ENCODE measurements around the gene BSND.

BSND gene

GRCh38 chr1:54994355-54994990 is 4.3 kb upstream of the BSND start:
- no peak for DNase-seq

- DNase-seq = no peak
Observed at GRCh38 chr1:54995013-54995760, 3.5 kb upstream of the BSND start.

GRCh38 chr1:54995835-54996234 is 2.9 kb upstream of the BSND start:
- DNase-seq = no peak

GRCh38 chr1:54996359-54996868 is 2.3 kb upstream of the BSND start:
- peak; percentile 67 to 72 for DNase-seq

GRCh38 chr1:54996869-54997710 is 1.6 kb upstream of the BSND start:
- DNase-seq = no peak

- DNase-seq = no peak
Observed at GRCh38 chr1:54997711-54997986, 1.1 kb upstream of the BSND start.

- DNase-seq = no peak
Observed at GRCh38 chr1:54998100-54998499, 633 bp upstream of the BSND start.

- no peak for DNase-seq
Observed at GRCh38 chr1:55000110-55001085, 1.7 kb downstream of the BSND start.

GRCh38 chr1:55001311-55001710 is 2.6 kb downstream of the BSND start:
- no peak for DNase-seq

GRCh38 chr1:55002686-55003085 is 4.0 kb downstream of the BSND start:
- DNase-seq = no peak

GRCh38 chr1:55005351-55006140 is 6.8 kb downstream of the BSND start:
- no peak for DNase-seq

- DNase-seq = no peak
Observed at GRCh38 chr1:55006931-55007330, 8.2 kb downstream of the BSND start.

- no peak for DNase-seq
Observed at GRCh38 chr1:55007625-55008024, 8.9 kb downstream of the BSND start.

- no peak for DNase-seq
Observed at GRCh38 chr1:55010194-55010886, 11.6 kb downstream of the BSND start.

GRCh38 chr1:55010887-55011217 is 12.1 kb downstream of the BSND start:
- DNase-seq = no peak

GRCh38 chr1:55012661-55013060 is 13.9 kb downstream of the BSND start:
- no peak for DNase-seq

GRCh38 chr1:55015123-55015522 is 16.4 kb downstream of the BSND start:
- no peak for DNase-seq

GRCh38 chr1:55015731-55016620 is 17.2 kb downstream of the BSND start:
- DNase-seq = no peak

GRCh38 chr1:55018395-55018794 is 19.7 kb downstream of the BSND start:
- no peak for DNase-seq

- DNase-seq = peak; percentile 71 to 73
Observed at GRCh38 chr1:55021942-55022546, 23.3 kb downstream of the BSND start.
